H9 (cell line): ENCODE results near the gene FAM221B. TPM values are rescaled to one million over a fixed set of nuclear protein-coding genes. Genes with fewer than 3 reads are reported as not detected.

Experiments
- DNase-seq: peaks from one replicate; pipeline ENCODE4 v3.0.0-alpha.2; 2017
- H2AFZ ChIP-seq: one replicate; pipeline ENCODE4 v1.6.1; 2013; ENCODE audit warnings: mild to moderate bottlenecking, low read length, control low read depth, moderate library complexity
- H2AK5ac ChIP-seq: 2 replicates; pipeline ENCODE4 v1.6.1; 2013; ENCODE audit warnings: low read length, control low read depth, mixed read lengths; ENCODE audit not compliant: insufficient read length
- H2BK120ac ChIP-seq: one replicate; pipeline ENCODE4 v1.6.1; 2013; ENCODE audit warnings: low read depth, mild to moderate bottlenecking, low read length, control low read depth, inconsistent platforms; ENCODE audit not compliant: poor library complexity, severe bottlenecking
- H2BK12ac ChIP-seq: 2 replicates; pipeline ENCODE4 v1.6.1; 2013; ENCODE audit warnings: low read length, control low read depth, mixed read lengths, low read depth; ENCODE audit not compliant: insufficient read length
- H2BK15ac ChIP-seq: 2 replicates; pipeline ENCODE4 v1.6.1; 2013; ENCODE audit warnings: low read depth, low read length, control low read depth
- H2BK20ac ChIP-seq: one replicate; pipeline ENCODE4 v1.6.1; 2013; ENCODE audit warnings: low read depth, mild to moderate bottlenecking, low read length, control low read depth, inconsistent platforms; ENCODE audit not compliant: poor library complexity, severe bottlenecking
- H2BK5ac ChIP-seq: 2 replicates; pipeline ENCODE4 v1.6.1; 2013; ENCODE audit warnings: low read length, control low read depth, mixed read lengths; ENCODE audit not compliant: insufficient read length
- H3K14ac ChIP-seq: 2 replicates; pipeline ENCODE4 v1.6.1; 2013; ENCODE audit warnings: low read length, control low read depth; ENCODE audit not compliant: insufficient read depth
- H3K18ac ChIP-seq: 2 replicates; pipeline ENCODE4 v1.6.1; 2013; ENCODE audit warnings: low read depth, mild to moderate bottlenecking, mixed read lengths, low read length, control low read depth; ENCODE audit not compliant: insufficient read length
- H3K23ac ChIP-seq: 2 replicates; pipeline ENCODE4 v1.6.1; 2013; ENCODE audit warnings: low read length, control low read depth, mixed read lengths, low read depth; ENCODE audit not compliant: insufficient read length
- H3K23me2 ChIP-seq: 2 replicates; pipeline ENCODE4 v1.6.1; 2013; ENCODE audit warnings: low read depth, mild to moderate bottlenecking, mixed read lengths, low read length, control low read depth; ENCODE audit not compliant: insufficient read length, poor library complexity, severe bottlenecking
- H3K27ac ChIP-seq: 2 replicates; pipeline ENCODE4 v1.5.1; 2013; ENCODE audit warnings: low read length, control low read depth, mixed read lengths, low read depth; ENCODE audit not compliant: insufficient read length
- H3K27me3 ChIP-seq: 2 replicates; pipeline ENCODE4 v1.6.1; 2013; ENCODE audit warnings: low read length, control low read depth, inconsistent platforms; ENCODE audit not compliant: insufficient read depth
- H3K4ac ChIP-seq: 2 replicates; pipeline ENCODE4 v1.6.1; 2013; ENCODE audit warnings: low read depth, mild to moderate bottlenecking, control low read depth, inconsistent platforms, low read length, moderate library complexity
- H3K4me1 ChIP-seq: 2 replicates; pipeline ENCODE4 v1.6.1; 2013; ENCODE audit warnings: low read length, control low read depth, inconsistent platforms; ENCODE audit not compliant: insufficient read depth
- H3K4me2 ChIP-seq: 2 replicates; pipeline ENCODE4 v1.6.1; 2013; ENCODE audit warnings: low read length, control low read depth, mixed read lengths; ENCODE audit not compliant: insufficient read length, insufficient read depth
- H3K56ac ChIP-seq: 2 replicates; pipeline ENCODE4 v1.6.1; 2013; ENCODE audit warnings: low read depth, mild to moderate bottlenecking, mixed read lengths, low read length, control low read depth; ENCODE audit not compliant: insufficient read length
- H3K79me1 ChIP-seq: 2 replicates; pipeline ENCODE4 v1.6.1; 2013; ENCODE audit warnings: low read depth, mild to moderate bottlenecking, moderate library complexity, low read length, control low read depth, inconsistent platforms; ENCODE audit not compliant: insufficient read depth, poor library complexity, severe bottlenecking
- H3K79me2 ChIP-seq: 2 replicates; pipeline ENCODE4 v1.6.1; 2013; ENCODE audit warnings: low read length, control low read depth, inconsistent platforms; ENCODE audit not compliant: insufficient read depth
- H3K9ac ChIP-seq: 2 replicates; pipeline ENCODE4 v1.6.1; 2013; ENCODE audit warnings: low read length, control low read depth, mixed read lengths; ENCODE audit not compliant: insufficient read length; ENCODE audit errors: extremely low read depth
- H3K9me3 ChIP-seq: one replicate; pipeline ENCODE4 v1.6.1; 2013; ENCODE audit warnings: low read depth, low read length, inconsistent platforms; ENCODE audit not compliant: control insufficient read depth
- H3T11ph ChIP-seq: one replicate; pipeline ENCODE4 v1.6.1; 2013; ENCODE audit warnings: mild to moderate bottlenecking, low read length, control low read depth, inconsistent platforms
- H4K20me1 ChIP-seq: one replicate; pipeline ENCODE4 v1.6.1; 2013; ENCODE audit not compliant: control insufficient read depth, insufficient read length, insufficient read depth
- H4K5ac ChIP-seq: 2 replicates; pipeline ENCODE4 v1.6.1; 2013; ENCODE audit warnings: low read depth, mild to moderate bottlenecking, mixed read lengths, low read length, control low read depth; ENCODE audit not compliant: insufficient read length
- H4K8ac ChIP-seq: replicated peaks from 2 replicates; pipeline ENCODE4 v1.6.1; 2013; ENCODE audit warnings: low read length, control low read depth, mixed read lengths, low read depth; ENCODE audit not compliant: insufficient read length
- H4K91ac ChIP-seq: 2 replicates; pipeline ENCODE4 v1.6.1; 2013; ENCODE audit warnings: low read depth, mild to moderate bottlenecking, moderate library complexity, mixed read lengths, low read length, control low read depth; ENCODE audit not compliant: insufficient read length
- H3K27ac Mint-ChIP-seq, 3 experiments: 2 replicates in 2 of 3; 3 replicates in 1 of 3; pipeline ENCODE4 v1.8.0; 2020 to 2021; ENCODE audit warnings: mixed read lengths in 3 of 3, mild to moderate bottlenecking in 1 of 3, moderate library complexity in 1 of 3
- H3K27me3 Mint-ChIP-seq: 2 replicates; pipeline ENCODE4 v1.8.0; 2021; ENCODE audit warnings: low read depth, mild to moderate bottlenecking, moderate library complexity, mixed read lengths
- H3K36me3 Mint-ChIP-seq, 3 experiments: 2 replicates in 2 of 3; 3 replicates in 1 of 3; pipeline ENCODE4 v1.8.0; 2020 to 2021; ENCODE audit warnings: low read depth in 3 of 3, mixed read lengths in 3 of 3; ENCODE audit not compliant: insufficient read depth in 1 of 3
- H3K4me1 Mint-ChIP-seq, 2 experiments: 2 replicates each; pipeline ENCODE4 v1.8.0; 2020; ENCODE audit warnings: mixed read lengths in 2 of 2
- H3K4me3 Mint-ChIP-seq, 2 experiments: 2 replicates in 1 of 2; 3 replicates in 1 of 2; pipeline ENCODE4 v1.8.0; 2020 to 2021; ENCODE audit warnings: mild to moderate bottlenecking in 2 of 2, mixed read lengths in 2 of 2, moderate library complexity in 1 of 2
- H3K9me3 Mint-ChIP-seq, 2 experiments: 2 replicates in 1 of 2; 3 replicates in 1 of 2; pipeline ENCODE4 v1.8.0; 2020; ENCODE audit warnings: mild to moderate bottlenecking in 2 of 2, mixed read lengths in 2 of 2, moderate library complexity in 1 of 2
- WGBS: extraction: QIAGEN DNeasy Blood & Tissue Kit; methylation state at CpG from one replicate; pipeline ENCODE4 v1.1.7; 2013; ENCODE audit warnings: missing lambda C conversion rate, low lambda C conversion rate, mixed read lengths; ENCODE audit not compliant: insufficient read length; ENCODE audit errors: extremely low coverage; 5-methylcytosine and 5-hydroxymethylcytosine counted together
- total RNA-seq: library from RNA; stranded (reverse); gene quantifications from 2 replicates; pipeline ENCODE4 v1.2.1, GENCODE V29; 2021
- TF ChIP-seq, protein P1 (sequence below): fragments of 200-600 bp; sonication (generic); conservative IDR thresholded peaks from 3 replicates; pipeline ENCODE4 v1.8.0; 2021; ENCODE audit warnings: antibody characterized with exemption, mild to moderate bottlenecking

Gene FAM221B
- total RNA-seq, 1 experiment from 2014 or later, result not detected

- no peak overlapping the region for H3T11ph ChIP-seq
- TF ChIP-seq, protein P1, sequence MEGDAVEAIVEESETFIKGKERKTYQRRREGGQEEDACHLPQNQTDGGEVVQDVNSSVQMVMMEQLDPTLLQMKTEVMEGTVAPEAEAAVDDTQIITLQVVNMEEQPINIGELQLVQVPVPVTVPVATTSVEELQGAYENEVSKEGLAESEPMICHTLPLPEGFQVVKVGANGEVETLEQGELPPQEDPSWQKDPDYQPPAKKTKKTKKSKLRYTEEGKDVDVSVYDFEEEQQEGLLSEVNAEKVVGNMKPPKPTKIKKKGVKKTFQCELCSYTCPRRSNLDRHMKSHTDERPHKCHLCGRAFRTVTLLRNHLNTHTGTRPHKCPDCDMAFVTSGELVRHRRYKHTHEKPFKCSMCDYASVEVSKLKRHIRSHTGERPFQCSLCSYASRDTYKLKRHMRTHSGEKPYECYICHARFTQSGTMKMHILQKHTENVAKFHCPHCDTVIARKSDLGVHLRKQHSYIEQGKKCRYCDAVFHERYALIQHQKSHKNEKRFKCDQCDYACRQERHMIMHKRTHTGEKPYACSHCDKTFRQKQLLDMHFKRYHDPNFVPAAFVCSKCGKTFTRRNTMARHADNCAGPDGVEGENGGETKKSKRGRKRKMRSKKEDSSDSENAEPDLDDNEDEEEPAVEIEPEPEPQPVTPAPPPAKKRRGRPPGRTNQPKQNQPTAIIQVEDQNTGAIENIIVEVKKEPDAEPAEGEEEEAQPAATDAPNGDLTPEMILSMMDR, result no peak
- peaks cover 14% of the 10 kb centered on the region; the same call in 1 of the 2 replicates for H3K4me1 ChIP-seq
- H3K9ac ChIP-seq, result no peak overlapping the region
- no peak overlapping the region for H2AK5ac ChIP-seq
- H3K18ac ChIP-seq, result no peak overlapping the region
- no peaks in the 10 kb centered on the region for H4K20me1 ChIP-seq
- H2BK12ac ChIP-seq, result no peak overlapping the region
- Mint-ChIP-seq H3K9me3 (no peaks in the 10 kb centered on the region), H3K27me3 (peaks cover 23% of the 10 kb centered on the region), H3K4me3 (no peak overlapping the region; a peak in 1 of 5 replicates), H3K4me1 (peaks cover 26 to 36% of the 10 kb centered on the region in 2 experiments), H3K27ac (no peak overlapping the region), H3K36me3 (no peaks in the 10 kb centered on the region; a peak in 2 of 7 replicates)
- H3K79me2 ChIP-seq, result no peaks in the 10 kb centered on the region
- WGBS, result no CpG with 5 or more reads among the region's 15 CpGs
- H3K4me2 ChIP-seq, result no peak overlapping the region
- H4K91ac ChIP-seq, result no peak overlapping the region
- no peak overlapping the region for H4K8ac ChIP-seq
- H3K23ac ChIP-seq, result no peak overlapping the region
- peaks cover 4% of the 10 kb centered on the region for H3K23me2 ChIP-seq
- H2BK120ac ChIP-seq, result no peak overlapping the region
- no peak overlapping the region for H3K14ac ChIP-seq
- no peaks in the 10 kb centered on the region for H3K27me3 ChIP-seq
- no peak overlapping the region for H3K4ac ChIP-seq
- no peak overlapping the region for H3K27ac ChIP-seq
- no peak for DNase-seq
- no peak overlapping the region for H2AFZ ChIP-seq
- H4K5ac ChIP-seq, result no peak overlapping the region
- no peak overlapping the region for H2BK5ac ChIP-seq
- H3K79me1 ChIP-seq, result no peaks in the 10 kb centered on the region
- H3K9me3 ChIP-seq, result no peaks in the 10 kb centered on the region
- H2BK20ac ChIP-seq, result no peak overlapping the region
- H3K56ac ChIP-seq, result no peak overlapping the region
- H2BK15ac ChIP-seq, result no peak overlapping the region
Measured at GRCh38 chr9:35840881-35841644, 12.5 kb upstream of the FAM221B start.
